Testis (tissue), 2 donors: Measurements from ENCODE around the gene CX3CR1.

ENCODE experiments used
- POLR2A ChIP-seq: fragments of 450-650 bp; IDR thresholded peaks from one replicate; pipeline ENCODE4 v1.6.1; 2017; ENCODE audit warnings: antibody characterized with exemption, mild to moderate bottlenecking, moderate library complexity
- TF ChIP-seq, protein P1 (sequence below), 3 experiments: fragments of 450-650 bp in 2 of 3; fragments of 200-600 bp in 1 of 3; sonication (generic) in 1 of 3; IDR thresholded peaks; one replicate each; pipeline ENCODE4 v1.5.1; 2016 to 2019; ENCODE audit warnings: antibody characterized with exemption in 3 of 3, mild to moderate bottlenecking in 2 of 3, moderate library complexity in 1 of 3

DNA sequence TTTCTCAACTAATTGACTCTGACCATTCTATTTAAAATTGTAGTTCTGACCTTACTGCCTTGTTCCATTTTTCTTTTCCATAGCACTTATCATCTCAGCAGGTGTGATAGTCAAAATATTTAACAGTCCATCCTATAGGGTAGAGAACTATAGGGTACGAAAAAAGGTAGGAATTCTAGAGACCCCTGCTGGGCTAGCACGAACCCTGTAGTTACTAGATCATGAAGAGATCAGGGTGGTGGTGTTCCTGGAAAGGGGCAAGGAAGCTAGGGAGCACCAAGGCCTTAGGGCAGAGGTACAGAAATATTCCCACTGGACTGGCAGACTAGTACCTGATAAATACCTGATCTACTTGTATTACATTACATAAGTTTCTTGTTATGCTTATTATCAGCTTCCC is 55.5 kb downstream of the CX3CR1 start:
- TF ChIP-seq, protein P1, sequence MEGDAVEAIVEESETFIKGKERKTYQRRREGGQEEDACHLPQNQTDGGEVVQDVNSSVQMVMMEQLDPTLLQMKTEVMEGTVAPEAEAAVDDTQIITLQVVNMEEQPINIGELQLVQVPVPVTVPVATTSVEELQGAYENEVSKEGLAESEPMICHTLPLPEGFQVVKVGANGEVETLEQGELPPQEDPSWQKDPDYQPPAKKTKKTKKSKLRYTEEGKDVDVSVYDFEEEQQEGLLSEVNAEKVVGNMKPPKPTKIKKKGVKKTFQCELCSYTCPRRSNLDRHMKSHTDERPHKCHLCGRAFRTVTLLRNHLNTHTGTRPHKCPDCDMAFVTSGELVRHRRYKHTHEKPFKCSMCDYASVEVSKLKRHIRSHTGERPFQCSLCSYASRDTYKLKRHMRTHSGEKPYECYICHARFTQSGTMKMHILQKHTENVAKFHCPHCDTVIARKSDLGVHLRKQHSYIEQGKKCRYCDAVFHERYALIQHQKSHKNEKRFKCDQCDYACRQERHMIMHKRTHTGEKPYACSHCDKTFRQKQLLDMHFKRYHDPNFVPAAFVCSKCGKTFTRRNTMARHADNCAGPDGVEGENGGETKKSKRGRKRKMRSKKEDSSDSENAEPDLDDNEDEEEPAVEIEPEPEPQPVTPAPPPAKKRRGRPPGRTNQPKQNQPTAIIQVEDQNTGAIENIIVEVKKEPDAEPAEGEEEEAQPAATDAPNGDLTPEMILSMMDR (IDR thresholded peaks at IDR 0.05), result no peak
- TF ChIP-seq POLR2A, result no peak
